ENCODE data around the gene TRMT44. TPM values are rescaled to one million over a fixed set of nuclear protein-coding genes. Genes with fewer than 3 reads are reported as not detected.

The TRMT44 gene
- polyA plus RNA-seq, 4 donors, result 13.1 to 21.8 (median 18.0) TPM

GRCh38 chr4:8434251-8435073 lies 6.1 kb upstream of the TRMT44 start:
- no peak for DNase-seq (ENCODE audit: low read depth in 4 of 4, low spot score in 2 of 4)

DNA sequence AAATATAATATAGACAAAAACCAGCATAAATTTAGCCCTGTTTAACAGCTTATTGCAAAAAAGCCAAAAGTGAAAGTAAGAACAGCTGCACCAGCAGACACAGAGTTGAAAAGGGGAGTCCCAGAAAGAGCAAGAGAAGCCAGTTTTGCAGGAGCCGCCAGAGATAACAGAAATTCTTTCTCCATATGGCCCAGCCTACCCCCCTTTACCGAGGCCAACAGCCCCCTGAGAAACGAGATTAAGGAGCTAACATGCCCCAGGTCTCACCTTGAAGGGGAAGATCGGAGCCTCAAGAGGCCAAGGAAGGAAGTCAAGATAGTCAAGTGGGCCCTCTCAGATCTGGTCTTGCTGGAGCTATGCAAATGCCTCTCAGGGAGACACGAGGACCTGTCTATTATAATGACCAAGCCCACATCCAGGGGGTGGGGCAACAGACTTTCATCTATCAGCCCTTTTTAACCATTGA lies 4.9 kb upstream of the TRMT44 start:
- DNase-seq (ENCODE audit: low read depth in 4 of 4, low spot score in 2 of 4), result no peak

DNA sequence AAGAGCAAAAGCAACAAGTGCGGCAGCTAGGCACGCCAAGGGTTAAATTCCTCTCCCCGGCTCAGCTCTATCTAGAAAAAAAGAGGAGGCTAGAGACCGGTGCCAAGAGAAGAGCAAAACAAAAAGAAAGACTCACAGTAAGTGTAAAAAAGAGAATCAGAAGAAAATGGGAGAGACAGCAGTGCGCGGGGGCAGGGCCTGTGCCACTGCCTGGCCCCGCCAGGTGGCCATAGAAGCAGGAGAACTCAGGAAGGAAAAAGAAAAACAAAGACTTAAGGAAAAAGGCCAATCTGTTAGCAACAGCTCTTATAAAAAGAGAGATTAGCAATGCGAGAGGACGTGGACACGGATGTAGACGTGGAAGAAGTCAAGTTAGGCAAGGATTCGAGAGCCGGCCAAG lies 3.3 kb upstream of the TRMT44 start:
- DNase-seq (ENCODE audit: low read depth in 4 of 4, low spot score in 2 of 4), result no peak

DNA sequence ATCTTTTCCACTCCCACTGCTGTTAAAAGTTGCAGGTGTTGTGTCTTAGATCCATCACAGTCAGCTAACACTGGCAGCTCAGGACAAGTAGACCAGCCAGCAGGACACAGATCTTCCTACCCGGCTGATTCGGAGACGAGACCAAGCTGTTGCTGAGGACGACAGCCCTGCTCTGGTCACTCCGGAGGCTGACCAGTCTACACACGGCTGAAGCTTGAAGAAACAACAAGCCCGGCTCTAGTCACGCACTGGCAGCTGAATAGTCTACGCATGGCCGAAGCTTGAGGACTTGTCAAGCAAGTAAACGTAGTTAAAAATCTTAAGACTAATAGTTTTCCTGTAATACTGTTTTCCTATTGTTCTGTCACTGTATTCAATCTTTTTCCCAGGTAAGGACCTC lies 1.8 kb upstream of the TRMT44 start:
- DNase-seq (ENCODE audit: low read depth in 4 of 4, low spot score in 2 of 4), result no peak

- no peak for DNase-seq (ENCODE audit: low read depth in 4 of 4, low spot score in 2 of 4)
These were observed 1.4 kb upstream of the TRMT44 start for GRCh38 chr4:8439168-8439567.

DNA sequence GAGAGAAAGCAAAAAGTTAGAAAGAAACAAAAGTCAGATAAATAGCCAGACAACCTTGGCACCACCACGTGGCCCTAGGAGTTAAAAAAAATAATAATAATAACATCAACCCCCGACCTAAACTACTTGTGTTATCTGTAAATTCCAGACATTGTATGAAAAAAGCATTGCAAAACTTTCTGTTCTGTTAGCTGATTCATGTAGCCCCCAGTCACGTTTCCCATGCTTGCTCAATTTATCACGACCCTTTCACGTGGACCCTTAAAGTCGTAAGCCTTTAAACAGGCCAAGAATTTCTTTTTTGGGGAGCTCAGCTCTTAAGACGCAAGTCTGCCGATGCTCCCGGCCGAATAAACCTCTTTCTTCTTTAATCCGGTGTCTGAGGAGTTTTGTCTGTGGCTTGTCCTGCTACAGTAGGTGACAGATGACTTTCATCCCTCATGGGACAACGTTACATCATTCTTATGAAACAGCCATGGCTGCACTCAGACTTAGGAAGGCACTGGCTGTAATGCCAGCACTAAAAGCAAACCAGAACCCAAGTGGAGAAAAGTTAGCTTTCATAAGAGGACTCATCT lies 574 bp upstream of the TRMT44 start:
- no peak for DNase-seq (ENCODE audit: low read depth in 4 of 4, low spot score in 2 of 4)

- no peak for DNase-seq (ENCODE audit: low read depth in 4 of 4, low spot score in 2 of 4)
These were observed 1.0 kb downstream of the TRMT44 start for GRCh38 chr4:8441499-8442091.

- DNase-seq (ENCODE audit: low read depth in 4 of 4, low spot score in 2 of 4), result no peak
These were observed 2.2 kb downstream of the TRMT44 start for GRCh38 chr4:8442596-8443358.

DNA sequence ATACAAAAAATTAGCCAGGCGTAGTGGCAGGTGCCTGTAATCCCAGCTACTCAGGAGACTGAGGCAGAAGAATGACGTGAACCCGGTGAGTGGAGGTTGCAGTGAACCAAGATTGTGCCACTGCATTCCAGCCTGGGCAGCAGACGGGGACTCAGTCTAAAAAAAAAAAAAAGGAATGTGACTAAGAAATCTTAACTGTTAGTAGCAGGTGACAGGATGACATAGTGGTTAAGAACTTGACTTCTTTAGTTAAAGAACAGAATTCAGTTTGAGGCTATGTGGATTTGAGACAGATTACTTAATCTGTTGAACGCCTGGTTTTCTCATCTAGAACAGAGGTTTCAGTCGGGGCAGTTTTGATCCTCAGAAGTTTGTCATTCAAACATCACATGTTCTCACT lies 3.2 kb downstream of the TRMT44 start:
- no peak for DNase-seq (ENCODE audit: low read depth in 4 of 4, low spot score in 2 of 4)

DNA sequence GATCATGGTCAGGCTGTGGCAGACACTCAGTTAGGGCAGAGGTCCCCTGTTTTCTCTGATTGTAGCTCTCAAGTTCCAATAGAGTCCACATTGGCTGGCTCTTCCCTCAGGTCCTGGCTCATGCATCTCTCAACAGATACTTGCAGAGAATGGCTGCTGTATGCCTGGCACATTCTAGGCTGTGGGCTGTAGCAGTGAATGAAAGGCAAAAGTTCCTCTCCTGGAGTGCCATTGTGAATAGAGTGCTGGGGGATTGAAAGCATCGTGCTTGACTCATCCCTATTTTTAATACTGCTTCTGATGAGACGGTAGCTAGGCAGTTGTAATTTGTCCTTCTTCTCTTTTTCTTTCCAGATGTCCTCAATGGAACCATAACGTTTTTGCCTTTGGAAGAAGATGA lies 5.5 kb downstream of the TRMT44 start:
- no peak for DNase-seq (ENCODE audit: low read depth in 4 of 4, low spot score in 2 of 4)

DNA sequence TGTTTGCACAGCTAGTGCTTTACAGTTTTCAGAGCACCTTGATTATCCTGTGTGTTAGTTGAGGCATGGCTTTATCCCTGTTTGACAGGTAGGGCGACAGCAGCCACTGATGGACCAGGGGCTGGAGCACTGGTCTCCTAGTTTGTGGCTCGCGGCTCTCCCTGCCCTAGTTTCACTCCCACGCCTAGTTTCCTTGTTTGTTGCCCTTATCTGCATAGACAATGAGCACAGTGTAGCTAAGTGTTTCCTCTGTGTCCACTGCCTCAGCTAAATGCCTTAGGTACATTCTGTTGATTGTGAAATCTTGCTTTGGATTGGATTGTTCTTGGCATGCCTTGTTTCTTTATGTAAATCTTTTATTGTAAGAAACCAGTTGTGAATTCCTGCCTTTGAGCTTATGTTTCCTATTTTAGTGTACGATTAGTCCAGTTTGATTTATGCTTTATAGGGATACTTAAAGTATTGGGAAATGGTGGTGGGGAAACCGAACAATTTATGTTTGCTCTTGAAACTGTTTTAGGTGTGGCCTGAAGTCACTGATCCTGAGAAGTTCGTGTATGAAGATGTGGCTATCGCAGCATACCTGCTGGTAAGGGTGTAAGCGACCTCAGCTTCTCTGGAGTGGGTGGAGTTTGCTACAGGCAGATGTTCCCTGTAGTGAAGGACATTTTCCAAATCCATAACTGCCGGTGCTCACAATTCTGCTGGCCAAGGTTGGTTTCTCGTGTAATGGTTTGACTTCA lies 11.0 kb downstream of the TRMT44 start:
- DNase-seq (ENCODE audit: low read depth in 4 of 4, low spot score in 2 of 4), result no peak

GRCh38 chr4:8453957-8454356 lies 13.4 kb downstream of the TRMT44 start:
- no peak for DNase-seq (ENCODE audit: low read depth in 4 of 4, low spot score in 2 of 4)

DNA sequence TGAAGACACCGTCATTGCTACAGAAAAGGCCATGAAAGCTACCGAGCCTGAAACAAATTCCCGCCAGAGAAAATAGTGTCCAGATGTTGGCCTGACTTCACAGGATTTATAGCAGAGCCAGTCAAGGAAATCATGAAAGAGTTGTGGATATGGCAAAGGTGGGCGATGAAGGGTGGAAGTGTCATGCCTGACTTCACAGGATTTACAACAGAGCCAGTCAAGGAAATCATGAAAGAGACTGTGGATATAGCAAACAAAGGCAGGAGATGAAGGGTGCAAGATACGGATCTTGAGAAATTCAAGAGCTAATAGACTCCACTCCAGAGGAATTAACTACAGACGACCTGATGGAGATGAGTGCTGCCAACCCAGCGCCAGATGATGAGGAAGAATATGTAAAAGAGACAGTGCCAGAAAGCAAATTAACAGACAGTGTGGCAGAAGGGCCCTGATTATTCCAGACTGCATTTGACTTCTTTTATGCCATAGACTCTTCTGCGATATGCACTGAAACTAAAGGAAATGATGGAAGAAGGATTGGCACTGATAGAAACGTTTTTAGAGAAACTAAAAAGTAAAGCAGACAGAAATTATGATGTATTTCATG lies 17.2 kb downstream of the TRMT44 start:
- DNase-seq (ENCODE audit: low read depth in 4 of 4, low spot score in 2 of 4), result no peak

- no peak for DNase-seq (ENCODE audit: low read depth in 4 of 4, low spot score in 2 of 4)
These were observed 19.4 kb downstream of the TRMT44 start for GRCh38 chr4:8459867-8460445.

DNA sequence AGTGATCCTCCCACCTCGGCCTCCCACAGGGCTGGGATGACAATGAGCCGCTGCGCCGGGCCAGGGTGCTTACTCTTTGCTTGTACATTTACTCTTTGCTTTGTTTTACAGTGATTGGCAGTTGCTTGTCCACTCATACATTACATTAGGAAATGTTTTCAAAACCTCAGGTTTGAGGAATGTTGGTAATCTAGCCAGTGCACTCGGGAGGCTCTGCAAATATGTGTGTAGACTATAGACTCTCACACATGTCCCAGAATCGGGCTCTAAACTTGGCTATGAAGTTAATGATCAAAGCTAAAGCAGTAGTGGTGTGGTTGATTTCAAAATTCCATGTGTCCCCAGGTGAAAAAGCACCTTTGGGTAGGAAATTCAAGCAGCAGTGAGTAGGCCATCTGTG lies 20.5 kb downstream of the TRMT44 start:
- DNase-seq (ENCODE audit: low read depth in 4 of 4, low spot score in 2 of 4), result no peak

DNA sequence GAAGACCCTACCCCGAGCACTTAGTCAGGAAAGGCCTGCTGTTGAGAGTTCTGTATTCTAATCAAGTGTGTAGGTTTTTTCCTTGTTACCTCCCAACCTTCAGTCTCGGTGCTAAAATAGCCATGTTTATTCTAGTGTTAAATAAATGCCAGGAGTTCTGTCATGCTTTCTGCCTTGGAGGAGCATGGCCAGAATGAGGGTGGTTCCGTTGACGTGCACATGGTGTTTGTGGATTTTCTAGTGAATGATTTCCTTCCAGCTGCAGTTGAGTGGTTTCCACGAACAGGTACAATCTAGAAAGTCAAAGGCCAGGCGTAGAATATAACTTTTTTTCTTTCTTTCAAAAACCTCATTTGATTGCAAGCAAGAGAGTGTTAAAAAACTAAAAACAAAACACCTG lies 21.0 kb downstream of the TRMT44 start:
- no peak for DNase-seq (ENCODE audit: low read depth in 4 of 4, low spot score in 2 of 4)

DNA sequence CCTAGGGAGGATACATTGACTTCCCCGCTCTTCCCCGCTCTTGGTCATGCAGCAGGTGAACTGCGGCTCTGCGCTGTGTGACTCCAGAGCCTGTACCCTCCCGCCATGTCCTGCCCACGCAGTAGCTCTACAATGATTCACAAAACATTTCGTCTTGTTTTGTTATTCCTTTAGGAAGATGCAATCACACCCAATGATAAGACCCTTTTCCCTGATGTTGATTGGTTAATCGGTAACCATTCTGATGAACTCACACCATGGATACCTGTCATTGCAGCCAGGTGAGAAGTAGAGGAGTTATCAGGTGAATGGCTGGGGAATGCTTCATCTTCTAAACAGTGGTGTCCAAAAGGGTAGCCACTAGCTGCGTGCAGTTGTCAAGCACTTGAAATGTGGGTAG lies 23.2 kb downstream of the TRMT44 start:
- no peak for DNase-seq (ENCODE audit: low read depth in 4 of 4, low spot score in 2 of 4)

DNA sequence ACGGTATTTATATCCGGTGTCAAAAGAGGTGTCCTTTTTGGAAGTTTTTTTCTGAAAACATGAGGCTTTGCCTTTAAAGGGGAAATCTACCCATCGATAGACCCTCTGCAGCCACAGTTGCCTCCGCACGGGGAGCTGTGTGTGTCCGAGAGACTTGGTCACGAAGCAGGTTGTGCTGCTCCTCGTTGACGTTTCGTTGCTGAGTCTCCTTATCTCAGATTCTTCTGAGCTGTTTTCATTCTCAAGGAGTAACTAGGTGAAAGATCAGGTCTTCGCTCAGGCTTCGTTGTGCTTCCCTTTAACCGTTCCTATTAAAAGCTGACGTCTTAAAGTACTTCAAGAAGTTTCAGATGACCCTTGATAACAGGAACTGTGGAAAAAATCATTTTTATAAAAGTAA lies 23.8 kb downstream of the TRMT44 start:
- DNase-seq (ENCODE audit: low read depth in 4 of 4, low spot score in 2 of 4), result no peak

All from left renal cortex interstitium (tissue), 4 donors.